Jurkat, Clone E6-1 (cell line): Measurements from ENCODE around the gene TAF8.
A peak's percentile ranks its signal among the peaks of the same experiment; 100 is the strongest.

Experiments
- DNase-seq: peaks from one replicate; pipeline ENCODE4 v3.0.0-alpha.2; 2011; ENCODE audit warnings: low read depth, low spot score
- H3K4me3 ChIP-seq: 2 replicates; pipeline ENCODE4 v1.5.1; 2011; ENCODE audit warnings: mild to moderate bottlenecking, low read length, control low read depth, moderate library complexity

The TAF8 gene

GRCh38 chr6:42090819-42091717, 40.7 kb downstream of the TAF8 start:
- no peak overlapping the region for H3K4me3 ChIP-seq
- DNase-seq = no peak

GRCh38 chr6:42091718-42092023, 41.3 kb downstream of the TAF8 start:
- H3K4me3 ChIP-seq = no peak overlapping the region
- no peak for DNase-seq

GRCh38 chr6:42093582-42094329, 43.4 kb downstream of the TAF8 start:
- DNase-seq = no peak
- no peak overlapping the region for H3K4me3 ChIP-seq

- DNase-seq = no peak
- no peak overlapping the region for H3K4me3 ChIP-seq
These were observed 44.8 kb downstream of the TAF8 start for GRCh38 chr6:42095094-42095493.

GRCh38 chr6:42095776-42096541, 45.6 kb downstream of the TAF8 start:
- no peak for DNase-seq
- H3K4me3 ChIP-seq = no peak overlapping the region

GRCh38 chr6:42099340-42100028, 49.2 kb downstream of the TAF8 start:
- DNase-seq = no peak

GRCh38 chr6:42100029-42100901, 49.9 kb downstream of the TAF8 start:
- no peak for DNase-seq

More at GRCh38 chr6:42099340-42100028, 49.2 kb downstream of the TAF8 start:
- H3K4me3 ChIP-seq = no peak overlapping the region

GRCh38 chr6:42101186-42101657, 50.9 kb downstream of the TAF8 start:
- H3K4me3 ChIP-seq = no peak overlapping the region
- DNase-seq = no peak

More at GRCh38 chr6:42100029-42100901, 49.9 kb downstream of the TAF8 start:
- no peak overlapping the region for H3K4me3 ChIP-seq

GRCh38 chr6:42103216-42103615, 52.9 kb downstream of the TAF8 start:
- no peak for DNase-seq
- H3K4me3 ChIP-seq = no peak overlapping the region

GRCh38 chr6:42103753-42104094, 53.4 kb downstream of the TAF8 start:
- no peak for DNase-seq
- peak overlapping the region; percentile 47 for H3K4me3 ChIP-seq

- H3K4me3 ChIP-seq = peak overlapping the region; percentile 47
These were observed 53.9 kb downstream of the TAF8 start for GRCh38 chr6:42104095-42104803.

GRCh38 chr6:42104804-42105125, 54.4 kb downstream of the TAF8 start:
- no peak for DNase-seq
- H3K4me3 ChIP-seq = peak overlapping the region; percentile 47

More at GRCh38 chr6:42104095-42104803, 53.9 kb downstream of the TAF8 start:
- DNase-seq = peak; percentile 67

GRCh38 chr6:42105156-42105648, 54.9 kb downstream of the TAF8 start:
- no peak overlapping the region for H3K4me3 ChIP-seq
- no peak for DNase-seq

GRCh38 chr6:42105709-42106108, 55.4 kb downstream of the TAF8 start:
- DNase-seq = no peak
- H3K4me3 ChIP-seq = no peak overlapping the region

- DNase-seq = no peak
- H3K4me3 ChIP-seq = no peak overlapping the region
These were observed 56.0 kb downstream of the TAF8 start for GRCh38 chr6:42106112-42107023.

- no peak overlapping the region for H3K4me3 ChIP-seq
- DNase-seq = no peak
These were observed 57.7 kb downstream of the TAF8 start for GRCh38 chr6:42108071-42108470.

GRCh38 chr6:42110683-42111082, 60.4 kb downstream of the TAF8 start:
- no peak for DNase-seq
- H3K4me3 ChIP-seq = no peak overlapping the region
